Left cardiac atrium (tissue), 4 donors: ENCODE data around the gene MCRIP1. TPM values are rescaled to one million over a fixed set of nuclear protein-coding genes. Genes with fewer than 3 reads are reported as not detected.
"Not testable (repeated sequence)": the region's sequence is repeated elsewhere in the genome, so short reads cannot be mapped to it uniquely, and the experiment has no call there.

Experiments used
- ATAC-seq, 2 donors: fragments of 200-7000 bp; cut with Tn5 transposase; one replicate each; pipeline ENCODE4 v1.9.1; 2020; ENCODE audit warnings: mild to moderate bottlenecking in 2 of 2, moderate library complexity in 2 of 2
- DNase-seq: peaks from one replicate; pipeline ENCODE4 v3.0.0-alpha.2; 2020
- intact Hi-C, 2 donors: fragments of 100-400 bp; cut with DNase I; formaldehyde crosslinking; loops; one replicate each; pipeline versions ENCODE4 v1.14.1 to v1.15.1; 2022 to 2023
- total RNA-seq, 2 donors: library from RNA; stranded (reverse); fragmentation: NEBNext Ultra II Directional; extraction: Animal tissue kit (Norgen Biotek cat#: 25700); gene quantifications; one replicate each; pipeline ENCODE4 v1.2.1, GENCODE V29; 2021
- donor health status: DM: no; HTN: yes; CAD: no.
- donor health status: DM: no; HTN: yes; CAD: no; lungs with severe emphysema.
- donor health status: DM: yes; HTN: yes; CAD: no.
- donor health status: Dilated cardiomyopathy.

Gene MCRIP1
- total RNA-seq, 2 donors from 2014 or later = 83.9 to 98.0 TPM

DNA sequence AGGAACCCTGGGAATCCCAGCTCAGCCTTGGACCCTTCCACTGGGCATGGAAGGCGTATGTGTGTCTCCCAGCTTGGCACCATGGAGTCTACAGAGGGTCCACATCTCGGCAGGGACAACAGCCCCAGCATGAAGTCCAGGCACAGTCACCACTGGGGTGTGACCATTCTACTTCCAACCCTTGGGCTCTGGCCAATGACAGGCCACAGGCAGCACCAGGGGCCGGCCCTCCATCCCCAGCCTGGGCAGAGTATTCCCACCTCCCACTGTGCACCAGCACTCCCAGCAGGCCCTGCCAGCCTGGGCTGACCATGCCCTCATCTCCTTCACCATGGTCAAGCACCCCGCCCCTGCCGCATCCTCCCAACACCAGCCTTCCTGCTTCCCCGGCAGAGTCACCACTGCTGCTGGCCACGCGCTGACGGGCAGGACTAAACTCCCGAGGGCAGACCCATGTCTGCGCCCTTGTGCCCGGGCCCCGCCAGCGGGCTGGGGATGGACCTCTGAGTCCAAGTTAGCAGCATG, 11.3 kb upstream of the MCRIP1 start:
- ATAC-seq (no peak), DNase-seq (no peak)
- intact Hi-C loops = no loop called here

DNA sequence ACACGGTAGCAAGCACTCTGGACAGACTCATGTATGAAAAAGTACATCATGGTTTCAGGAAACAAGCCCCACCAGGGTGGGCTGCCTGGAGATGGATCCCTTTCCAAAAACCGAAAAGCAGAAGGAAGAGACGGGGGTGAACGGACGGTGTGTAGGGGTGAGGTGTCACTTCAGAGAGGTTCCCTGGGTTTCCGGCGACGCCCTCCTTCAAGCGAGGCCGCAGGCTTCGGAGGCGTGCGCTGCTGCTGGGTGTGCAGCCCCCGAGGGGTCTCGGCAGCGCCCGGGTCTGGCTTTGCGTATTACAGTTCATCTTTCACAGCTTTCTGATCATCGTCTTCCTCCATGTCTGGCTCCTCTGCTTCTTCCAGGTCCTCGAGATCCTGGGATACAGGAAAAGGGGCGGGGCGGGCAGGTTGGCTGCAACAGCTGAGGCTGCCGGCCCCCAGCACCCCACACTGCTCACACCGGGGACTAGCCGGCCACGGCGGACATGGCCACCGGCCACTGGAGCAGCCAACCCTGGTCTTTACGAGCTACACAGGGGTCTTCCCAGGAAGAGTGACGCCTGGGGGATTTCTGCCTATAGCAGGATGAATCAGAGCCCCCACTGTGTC, 10.7 kb upstream of the MCRIP1 start:
- intact Hi-C loops = no loop called here
- DNase-seq (no peak), ATAC-seq (no peak)

DNA sequence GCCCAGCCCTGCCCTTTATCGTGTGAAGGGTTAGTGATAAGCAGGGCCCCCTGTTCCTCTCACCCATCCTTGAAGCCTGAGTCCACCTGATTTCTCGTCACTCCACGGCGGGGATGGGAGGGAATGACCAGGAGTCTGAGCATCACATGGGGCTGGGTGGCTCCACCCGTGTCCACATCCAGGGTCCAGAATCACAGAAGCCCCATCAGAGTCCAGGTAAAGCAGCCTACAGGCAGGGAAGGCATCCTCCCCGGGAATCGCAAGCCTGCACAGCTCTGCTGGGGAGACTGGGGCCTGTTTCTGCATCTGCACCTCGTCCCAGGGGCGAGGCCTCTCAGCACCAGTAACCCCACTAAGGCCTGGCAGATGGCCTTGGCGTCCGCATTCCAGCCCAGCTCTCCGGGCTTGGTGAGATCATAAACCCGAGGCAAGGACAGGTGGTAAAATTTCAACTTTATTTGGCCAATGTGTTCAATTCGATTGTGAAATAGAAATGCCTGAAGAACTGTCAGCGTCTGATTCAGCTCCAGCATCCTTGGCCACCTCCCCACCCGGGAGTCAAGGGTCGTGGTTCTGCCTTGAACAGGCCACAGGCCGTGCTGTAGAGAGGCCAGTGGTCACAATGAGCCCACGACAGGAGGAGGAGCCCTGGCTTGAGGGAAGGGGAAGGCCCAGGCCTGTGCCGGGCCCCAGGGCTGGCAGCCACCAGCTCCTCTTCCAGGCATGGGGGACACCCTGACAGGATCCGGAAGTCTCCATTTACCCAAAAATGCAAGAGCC, 9.8 kb upstream of the MCRIP1 start:
- no peak for DNase-seq
- ATAC-seq = no peak
- intact Hi-C loops = no loop called here

DNA sequence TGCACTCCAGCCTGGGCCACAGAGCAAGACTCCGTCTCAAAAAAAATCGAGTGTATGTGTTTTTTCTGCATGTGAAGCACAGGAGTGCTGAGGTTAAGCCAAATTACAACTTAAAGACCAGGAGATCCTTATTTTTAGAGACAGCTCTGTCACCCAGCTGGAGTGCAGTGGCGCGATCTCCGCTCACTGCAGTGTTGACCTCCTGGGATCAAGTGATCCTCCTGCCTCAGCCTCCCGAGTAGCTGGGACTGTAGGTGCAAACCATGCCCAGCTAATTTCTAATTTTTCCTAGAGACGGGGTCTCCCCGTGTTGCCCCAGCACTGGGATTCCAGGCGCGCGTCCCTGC, 9.3 kb upstream of the MCRIP1 start:
- no peak for DNase-seq
- ATAC-seq = no peak
- intact Hi-C loops = no loop called here

DNA sequence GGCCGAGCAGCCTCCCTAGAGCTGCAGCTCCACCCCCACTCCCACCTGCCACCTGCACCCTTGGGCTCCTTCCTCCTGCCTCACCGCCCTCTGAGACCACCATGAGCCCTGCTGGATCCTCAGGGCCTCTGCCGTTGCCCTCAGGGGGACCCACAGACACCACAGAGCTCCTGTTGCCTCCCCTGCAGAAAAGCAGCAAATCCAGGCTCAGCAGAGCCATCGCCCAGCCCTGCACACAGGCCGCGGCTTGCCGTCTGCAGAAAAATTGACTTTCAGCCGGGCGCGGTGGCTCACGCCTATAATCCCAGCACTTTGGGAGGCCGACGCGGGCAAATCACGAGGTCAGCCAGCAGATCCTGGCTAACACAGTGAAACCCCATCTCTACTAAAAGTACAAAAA, 8.8 kb upstream of the MCRIP1 start:
- ATAC-seq = no peak
- intact Hi-C loops = no loop called here

DNA sequence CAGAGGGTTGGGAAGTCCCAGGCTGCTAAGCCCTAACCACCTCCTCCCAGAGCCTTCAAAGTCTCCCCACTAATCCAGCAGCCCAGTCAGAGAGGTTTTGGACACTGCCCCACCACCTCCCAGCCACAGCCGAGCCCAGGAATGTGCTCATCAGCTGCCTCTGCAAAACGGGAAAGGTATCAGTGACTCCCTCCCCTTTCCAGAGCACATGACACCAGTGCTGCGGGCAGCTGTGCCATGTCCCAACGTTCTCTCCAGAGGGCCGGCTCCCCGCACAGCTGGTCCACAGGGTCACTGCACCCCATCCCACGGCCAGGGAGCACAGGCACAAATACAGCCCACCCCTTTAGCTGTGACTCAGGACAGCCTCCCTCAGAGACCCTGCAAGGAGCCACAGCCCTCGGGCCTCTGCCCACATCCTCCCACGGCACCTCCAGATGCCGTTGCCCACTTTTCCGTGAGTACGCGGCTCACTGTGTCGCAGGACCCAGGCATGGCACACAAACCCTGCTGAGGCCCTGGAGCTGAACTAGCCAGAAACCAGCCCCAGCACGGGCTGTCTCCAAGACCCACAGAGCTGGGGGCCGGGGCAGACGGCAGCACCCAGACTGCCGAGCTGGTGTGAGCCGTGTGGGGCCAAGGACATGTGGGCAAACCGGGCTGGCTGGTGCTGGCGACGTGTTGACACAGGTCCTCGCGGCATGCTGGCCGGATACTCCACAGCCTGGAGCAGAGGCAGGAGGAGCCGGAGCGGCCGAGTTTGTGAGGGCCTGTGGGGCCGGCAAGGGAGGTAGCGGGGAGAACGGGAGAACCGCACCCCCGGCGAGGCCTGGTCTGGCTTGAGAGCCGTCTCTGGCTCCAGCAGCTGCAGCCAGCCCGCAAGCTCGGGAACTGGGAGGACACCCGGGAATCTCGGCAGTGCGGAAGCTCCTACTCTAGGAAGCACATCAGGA, 8.0 kb upstream of the MCRIP1 start:
- intact Hi-C loops = no loop called here
- DNase-seq = no peak
- ATAC-seq = peak; percentile 30 to 70

More for the DNA sequence above, 8.8 kb upstream of the MCRIP1 start:
- DNase-seq = no peak

DNA sequence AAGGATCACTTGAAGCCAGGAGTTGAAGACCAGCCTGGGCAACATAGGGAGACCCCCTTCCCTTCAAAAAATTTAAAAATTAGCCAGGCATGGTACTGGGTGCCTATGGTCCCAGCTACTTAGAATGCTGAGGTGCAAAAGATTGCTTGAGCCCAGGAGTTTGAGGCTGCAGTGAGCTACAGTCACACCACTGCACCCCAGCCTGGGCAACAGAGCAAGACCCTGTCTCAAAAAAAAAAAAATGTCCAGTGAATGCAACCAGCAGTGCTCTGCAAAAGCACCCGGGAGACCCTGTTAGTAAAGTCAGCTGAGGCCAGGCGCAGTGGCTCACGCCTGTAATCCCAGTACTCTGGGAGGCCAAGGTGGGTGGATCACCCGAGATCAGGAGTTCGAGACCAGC, 7.0 kb upstream of the MCRIP1 start:
- intact Hi-C loops, ATAC-seq, DNase-seq: not testable (repeated sequence)

DNA sequence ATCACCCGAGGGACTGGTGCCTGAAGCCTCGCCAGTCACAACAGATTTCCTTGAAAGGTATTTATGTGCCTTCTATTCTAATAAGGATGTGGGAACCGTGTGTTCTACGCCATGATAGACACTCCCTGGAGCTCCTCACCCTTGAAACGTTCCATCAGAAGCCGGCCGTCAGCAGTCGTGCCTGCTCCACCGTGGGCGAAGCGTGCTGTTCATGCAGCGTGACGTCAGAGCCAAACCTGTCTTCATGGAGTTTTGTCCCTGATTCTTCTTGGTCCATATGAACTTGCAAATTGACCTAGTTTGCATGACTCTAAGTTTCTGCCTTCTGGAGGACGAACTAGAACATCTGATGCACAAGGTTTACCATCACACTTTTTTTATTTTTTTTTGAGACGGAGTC, 6.2 kb upstream of the MCRIP1 start:
- intact Hi-C loops = no loop called here
- DNase-seq = no peak
- no peak for ATAC-seq

DNA sequence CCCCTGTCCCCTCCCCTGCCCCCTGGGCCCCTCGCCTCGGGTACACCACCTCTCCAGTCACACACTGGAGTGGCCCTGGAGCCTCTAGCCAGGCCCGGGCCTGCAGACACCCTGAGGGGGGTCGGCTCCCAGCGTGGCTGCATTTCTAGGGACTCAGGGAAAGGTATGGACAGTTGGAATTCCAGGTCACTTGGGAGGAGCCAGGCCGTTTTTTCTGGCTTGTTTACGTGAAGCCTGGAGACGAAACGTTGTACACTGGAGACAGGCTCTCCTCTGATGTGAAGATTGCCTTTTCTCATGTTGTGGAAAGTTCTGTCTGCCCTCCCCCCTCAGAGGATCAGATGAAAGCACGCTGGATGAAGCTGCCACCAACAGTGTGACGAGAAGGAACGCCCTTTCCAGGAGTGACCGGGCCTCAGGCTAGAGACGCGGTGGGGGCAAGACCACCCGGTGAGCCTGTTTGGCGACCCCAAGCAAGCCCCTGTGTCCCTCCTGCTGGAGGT, 5.7 kb upstream of the MCRIP1 start:
- DNase-seq (no peak), ATAC-seq (no peak)
- intact Hi-C loops = no loop called here

DNA sequence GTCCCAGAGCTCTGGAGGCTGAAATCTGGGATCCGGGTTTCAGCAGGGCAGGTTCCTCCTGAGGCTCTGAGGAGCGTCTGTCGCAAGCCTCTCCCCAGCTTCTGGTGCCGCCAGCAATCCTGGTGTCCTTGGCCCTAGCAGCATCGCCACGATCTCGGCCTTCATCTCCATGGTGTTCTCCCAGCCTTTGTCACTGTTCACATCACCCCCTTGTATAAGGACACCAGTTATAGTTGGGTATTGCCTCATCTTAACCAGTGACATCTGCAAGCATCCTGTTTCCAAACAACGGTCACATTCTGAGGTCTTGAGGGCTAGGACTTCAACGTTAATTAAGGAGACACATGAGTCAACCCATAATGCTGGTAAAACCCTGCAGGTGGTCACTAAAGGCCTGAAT, 4.5 kb upstream of the MCRIP1 start:
- DNase-seq (no peak), ATAC-seq (no peak)
- intact Hi-C loops = no loop called here

DNA sequence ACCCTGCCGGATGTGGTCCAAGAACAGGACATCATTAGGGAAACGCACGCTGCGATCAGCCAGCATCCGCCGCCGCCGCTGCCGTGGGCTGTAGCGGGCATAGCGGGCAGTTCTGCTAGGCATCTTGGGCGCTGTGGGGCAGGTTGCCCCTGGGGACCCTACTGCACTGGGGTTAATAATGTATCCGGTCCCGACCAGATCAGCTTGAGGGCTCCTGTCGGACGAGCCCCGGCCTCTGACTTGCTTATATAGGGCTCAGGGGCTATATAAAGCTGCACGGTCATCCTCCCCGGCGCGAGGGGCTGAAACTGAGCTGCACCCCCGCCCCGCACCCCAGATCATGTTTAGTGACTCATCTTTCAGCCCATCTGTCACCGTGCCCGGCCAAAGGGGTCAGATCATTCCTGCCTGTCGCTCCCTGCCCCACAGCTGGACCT, 1.8 kb upstream of the MCRIP1 start, which contains the start of gene PPP1R27:
TSS of gene PPP1R27 (minus strand) at position 220 of the 437 bp plus-strand sequence. CDS start at position 123, 97 bp downstream.
- ATAC-seq (no peak), DNase-seq (no peak)
- intact Hi-C loops = no loop called here

DNA sequence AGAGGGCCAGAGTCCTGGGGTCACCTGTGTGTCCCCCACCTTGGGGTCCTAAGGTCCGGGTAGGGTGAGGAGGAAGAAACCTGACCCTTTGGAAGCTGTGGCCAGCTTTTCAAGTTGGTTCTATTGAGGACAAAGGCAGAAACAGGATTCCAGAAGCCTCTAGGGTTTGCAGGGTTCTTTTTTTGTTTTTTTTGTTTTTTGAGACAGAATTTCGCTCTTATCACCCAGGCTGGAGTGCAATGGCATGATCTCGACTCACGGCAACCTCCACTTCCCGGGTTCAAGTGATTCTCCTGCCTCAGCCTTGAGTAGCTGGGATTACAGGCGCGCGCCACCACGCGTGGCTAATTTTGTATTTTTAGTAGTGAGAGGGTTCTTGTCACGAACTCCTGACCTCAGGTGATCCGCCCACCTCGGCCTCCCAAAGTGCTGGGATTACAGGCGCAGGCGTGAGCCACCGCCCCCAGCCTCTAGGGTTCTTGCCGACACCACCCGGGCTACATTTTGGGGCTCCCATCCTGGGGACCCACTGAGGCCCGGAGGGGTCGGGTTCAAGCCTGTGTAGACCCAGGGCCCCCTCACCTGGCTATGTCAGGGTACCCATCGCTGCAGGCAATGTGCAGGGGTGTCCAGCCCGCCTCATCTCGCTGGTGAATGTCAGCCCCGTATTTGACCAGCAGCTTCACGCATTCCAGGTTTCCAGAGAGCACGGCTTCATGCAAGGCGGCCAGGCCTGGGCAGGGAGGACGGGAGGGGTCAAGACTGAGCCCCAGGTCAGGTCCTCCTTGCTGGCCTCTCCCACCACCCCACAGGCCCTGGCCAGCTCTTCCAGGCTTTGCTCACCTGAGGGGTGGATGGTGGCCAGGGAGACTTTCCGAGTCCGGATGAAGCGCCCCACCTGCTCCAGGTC, 1.1 kb upstream of the MCRIP1 start:
- DNase-seq (no peak), ATAC-seq (no peak)
- intact Hi-C loops = no loop called here

DNA sequence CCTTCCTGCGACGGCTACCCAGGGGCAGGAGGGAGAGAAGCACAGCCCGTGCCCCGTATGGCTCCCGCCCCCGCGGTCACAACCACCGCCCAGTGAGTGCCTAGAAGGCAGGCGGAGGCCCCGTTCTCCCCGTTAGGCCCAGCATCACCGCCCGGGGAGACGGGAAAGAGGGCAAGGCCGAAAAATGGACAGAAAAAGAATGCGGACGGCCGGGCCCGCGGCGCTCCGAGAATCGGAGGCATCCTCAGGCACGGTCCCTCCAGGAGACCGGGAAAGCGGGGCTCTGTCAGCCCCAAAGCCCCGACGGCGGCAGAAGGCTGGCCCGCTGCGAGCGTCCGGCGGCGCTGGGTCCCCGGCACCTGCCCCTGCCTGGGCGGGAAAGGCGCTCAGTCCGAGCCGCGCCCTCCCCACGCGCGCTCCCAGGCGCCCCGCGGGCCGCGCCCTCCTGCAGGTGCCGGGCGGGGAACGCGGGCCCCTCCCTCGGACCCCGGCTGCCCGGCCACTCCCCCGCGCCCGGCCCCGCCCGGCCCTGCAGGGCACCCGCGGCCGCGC, 407 bp downstream of the MCRIP1 start:
- intact Hi-C loops = no loop called here
- peak; percentile 12 to 14 for ATAC-seq
- no peak for DNase-seq

DNA sequence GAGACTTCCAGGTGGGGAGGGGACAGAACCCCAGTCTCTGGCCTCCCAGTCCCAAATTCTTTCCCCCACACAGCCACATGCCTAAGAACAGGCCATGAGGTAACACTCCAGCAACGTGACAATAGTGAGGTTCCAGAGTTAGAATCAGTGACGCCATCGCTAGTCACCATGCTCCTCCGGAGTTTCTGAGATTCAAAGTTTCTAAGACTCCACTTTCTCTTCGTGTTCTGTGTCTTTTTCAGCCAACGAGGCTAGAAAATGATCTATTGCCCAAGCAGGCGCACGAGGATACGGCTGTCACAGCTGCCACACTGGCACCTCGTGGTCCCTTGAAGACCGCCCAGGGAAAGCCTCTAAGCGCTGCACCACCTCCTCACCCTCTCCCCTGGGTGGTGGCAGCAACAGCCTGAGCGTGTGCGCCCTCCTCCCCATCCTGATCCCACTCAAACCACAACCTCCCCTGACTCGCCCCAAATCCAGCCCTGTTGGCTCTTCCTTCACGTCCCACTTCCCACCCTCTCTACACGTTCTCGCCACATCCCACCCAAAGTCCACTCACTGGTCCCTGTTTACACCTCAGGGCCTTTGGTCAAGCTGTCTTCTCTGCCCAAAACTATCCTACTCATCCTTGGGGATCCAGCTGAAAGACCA, 1.0 kb downstream of the MCRIP1 start:
- no peak for DNase-seq
- peak; percentile 16 to 42 for ATAC-seq
- intact Hi-C loops = no loop called here

DNA sequence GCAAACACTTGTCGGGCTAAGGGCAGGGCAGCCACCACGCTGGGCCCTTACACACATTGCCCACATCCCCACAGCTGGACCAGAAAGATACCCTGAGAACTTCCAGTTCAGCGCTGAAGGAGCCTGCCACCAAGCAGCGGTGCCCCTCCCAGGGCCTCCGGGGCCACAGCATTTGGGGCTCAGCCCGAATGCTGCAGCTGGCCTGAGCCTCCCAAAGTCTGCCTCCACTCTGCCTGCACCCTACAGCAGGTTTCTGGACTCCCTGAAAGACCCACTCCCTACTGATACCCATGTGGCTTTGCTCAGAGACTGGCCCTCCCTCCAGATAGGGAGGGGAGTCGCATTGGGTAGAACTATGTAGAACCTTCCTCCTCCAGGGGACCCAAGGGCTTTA, 1.5 kb downstream of the MCRIP1 start:
- no peak for DNase-seq
- no peak for ATAC-seq
- intact Hi-C loops = no loop called here

DNA sequence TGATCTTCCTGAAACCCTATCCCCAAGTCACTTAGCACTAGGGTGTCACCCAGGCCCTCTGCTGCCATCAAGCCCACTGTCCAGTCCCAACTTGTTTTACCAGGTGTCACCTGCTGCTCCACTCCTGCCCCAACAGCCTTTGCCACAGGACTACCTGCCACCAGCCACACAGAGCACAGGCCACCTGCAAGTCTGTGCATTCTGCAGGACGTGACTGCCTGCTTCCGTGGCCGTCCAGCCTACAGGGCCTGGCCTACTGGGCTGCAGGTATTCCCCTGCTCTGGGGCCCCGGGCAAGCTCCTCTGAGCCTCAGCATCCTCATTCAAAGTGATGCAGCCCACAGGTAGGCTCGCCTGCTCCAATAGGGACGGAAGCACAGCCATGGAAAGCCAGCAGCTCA, 3.2 kb downstream of the MCRIP1 start:
- DNase-seq = no peak
- no peak for ATAC-seq
- intact Hi-C loops = no loop called here

DNA sequence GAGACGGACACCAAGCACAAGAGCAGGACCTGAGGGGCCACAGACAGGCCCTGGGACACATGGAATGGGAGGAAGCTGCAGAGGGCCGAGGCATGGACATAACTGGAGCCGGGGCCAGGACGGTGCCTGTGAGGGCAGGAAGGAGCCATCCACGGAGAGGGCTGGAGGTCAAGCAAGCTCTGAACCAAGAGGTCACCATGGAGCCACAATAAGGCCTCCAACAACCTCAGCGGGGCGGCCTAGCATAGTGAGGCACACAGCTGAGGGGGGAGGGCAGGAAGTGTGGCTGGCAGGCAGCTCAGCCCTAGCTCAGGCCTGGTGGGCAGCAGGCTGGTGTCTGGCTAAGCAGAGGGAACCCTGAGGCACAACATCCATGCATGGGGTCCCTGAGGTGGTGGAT, 4.4 kb downstream of the MCRIP1 start:
- ATAC-seq = no peak
- DNase-seq = no peak
- intact Hi-C loops = no loop called here
